ENCODE results near the gene C2orf78. TPM values are rescaled to one million over a fixed set of nuclear protein-coding genes. Genes with fewer than 3 reads are reported as not detected.

The C2orf78 gene
- total RNA-seq, 2 experiments from 2014 or later, result not detected

DNA sequence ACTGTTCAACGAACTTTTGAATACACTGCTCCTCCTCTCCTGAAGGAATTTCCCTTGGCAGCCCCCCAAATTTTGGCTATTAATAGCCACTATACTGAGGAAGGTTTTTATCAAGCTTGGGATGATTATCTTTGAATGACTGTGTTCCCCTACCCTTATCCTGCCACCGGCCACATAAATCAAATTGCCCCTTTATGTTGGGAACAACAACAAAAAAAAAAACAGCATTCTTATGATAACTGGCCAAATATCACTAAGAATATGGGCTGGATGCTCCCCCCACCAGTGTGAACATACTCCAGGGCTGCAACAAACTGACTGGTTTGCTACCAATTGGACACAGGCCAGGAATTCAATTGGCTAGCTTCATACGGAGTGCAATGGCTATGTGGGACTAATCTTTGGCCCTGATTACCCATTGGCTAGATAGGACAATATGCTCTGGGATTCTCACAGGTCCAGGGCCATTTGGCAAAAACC is 24.7 kb upstream of the C2orf78 start:
- H3K79me2 ChIP-seq (ENCODE audit: insufficient read depth, low read depth, low read length), result no peaks in the 10 kb centered on the region
- peaks cover 74% of the 10 kb centered on the region for H3K36me3 ChIP-seq (ENCODE audit: insufficient read depth, low read length)
- intact Hi-C loops (cut with micrococcal nuclease; ENCODE audit: unreplicated experiment), result no loop called here
- DNase-seq (ENCODE audit: low spot score), result no peak
- no peaks in the 10 kb centered on the region for H3K9me3 ChIP-seq (ENCODE audit: low read length)
- TF ChIP-seq EZH2phosphoT487 (IDR thresholded peaks at IDR 0.05; ENCODE audit: borderline replicate concordance, low read depth, low read length), result no peak
- no peak for TF ChIP-seq CTCF (conservative IDR thresholded peaks at IDR 0.05; ENCODE audit: low read length)
- no peaks in the 10 kb centered on the region for H4K20me1 ChIP-seq (ENCODE audit: insufficient read depth, low read length)
- ChIA-PET POLR2A (interaction anchor here (0.6 to 1.0 kb wide), 2 partner anchors 12 to 16 kb away, joined by 3 to 4 read pairs; no protein-coding TSS in a partner anchor), CTCF (ENCODE audit: unreplicated experiment) (no interaction called here)
- H3K4me3 ChIP-seq (ENCODE audit: low read depth, low read length, poor library complexity, severe bottlenecking), result no peak overlapping the region
- H3K4me2 ChIP-seq (ENCODE audit: low read length), result no peak overlapping the region
- H2AFZ ChIP-seq (ENCODE audit: low read length), result no peak overlapping the region
- H3K27ac ChIP-seq (ENCODE audit: low read depth, low read length, poor library complexity, severe bottlenecking), result no peak overlapping the region
- H3K9me2 ChIP-seq (ENCODE audit: insufficient read depth, low read length), result no peaks in the 10 kb centered on the region
- H3K4me1 ChIP-seq (ENCODE audit: insufficient read depth, low read length, poor library complexity, severe bottlenecking), result no peaks in the 10 kb centered on the region
- no TSS peak for BruUV-seq (replicated peaks)

DNA sequence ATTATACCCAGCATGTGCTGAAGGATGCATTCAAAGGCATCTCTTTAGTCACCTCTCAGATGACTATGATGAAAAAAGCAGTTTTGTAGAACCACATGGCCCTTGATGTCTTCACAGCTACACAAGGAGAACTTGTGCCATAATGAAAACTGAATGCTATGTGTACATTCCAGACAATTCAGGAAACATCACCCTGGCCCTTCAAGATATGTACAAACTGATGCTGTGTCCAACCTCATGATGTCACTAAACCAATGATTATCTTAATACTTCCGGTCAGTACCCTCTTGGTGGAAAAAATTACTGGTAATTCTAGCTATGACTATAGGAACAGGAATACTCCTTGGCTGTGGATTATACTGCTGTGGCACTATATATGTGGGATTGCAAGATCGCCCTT is 24.1 kb upstream of the C2orf78 start:
- H3K36me3 ChIP-seq (ENCODE audit: insufficient read depth, low read length), result peaks cover 80% of the 10 kb centered on the region
- H3K9me2 ChIP-seq (ENCODE audit: insufficient read depth, low read length), result no peaks in the 10 kb centered on the region
- H3K4me3 ChIP-seq (ENCODE audit: low read depth, low read length, poor library complexity, severe bottlenecking), result no peak overlapping the region
- H2AFZ ChIP-seq (ENCODE audit: low read length), result no peak overlapping the region
- no peak overlapping the region for H3K4me2 ChIP-seq (ENCODE audit: low read length)
- H4K20me1 ChIP-seq (ENCODE audit: insufficient read depth, low read length), result no peaks in the 10 kb centered on the region
- H3K27ac ChIP-seq (ENCODE audit: low read depth, low read length, poor library complexity, severe bottlenecking), result no peak overlapping the region
- no peak for TF ChIP-seq EZH2phosphoT487 (IDR thresholded peaks at IDR 0.05; ENCODE audit: borderline replicate concordance, low read depth, low read length)
- TF ChIP-seq CTCF (conservative IDR thresholded peaks at IDR 0.05; ENCODE audit: low read length), result no peak
- H3K4me1 ChIP-seq (ENCODE audit: insufficient read depth, low read length, poor library complexity, severe bottlenecking), result no peaks in the 10 kb centered on the region
- H3K79me2 ChIP-seq (ENCODE audit: insufficient read depth, low read depth, low read length), result no peaks in the 10 kb centered on the region
- ChIA-PET CTCF (ENCODE audit: unreplicated experiment) (no interaction called here), POLR2A (interaction anchor here (1.0 kb wide), 1 partner anchor 16 kb away, joined by 3 read pairs; no protein-coding TSS in a partner anchor)
- BruUV-seq (replicated peaks), result no TSS peak
- no peaks in the 10 kb centered on the region for H3K9me3 ChIP-seq (ENCODE audit: low read length)
- no peak for DNase-seq (ENCODE audit: low spot score)
- intact Hi-C loops (cut with micrococcal nuclease; ENCODE audit: unreplicated experiment), result no loop called here

DNA sequence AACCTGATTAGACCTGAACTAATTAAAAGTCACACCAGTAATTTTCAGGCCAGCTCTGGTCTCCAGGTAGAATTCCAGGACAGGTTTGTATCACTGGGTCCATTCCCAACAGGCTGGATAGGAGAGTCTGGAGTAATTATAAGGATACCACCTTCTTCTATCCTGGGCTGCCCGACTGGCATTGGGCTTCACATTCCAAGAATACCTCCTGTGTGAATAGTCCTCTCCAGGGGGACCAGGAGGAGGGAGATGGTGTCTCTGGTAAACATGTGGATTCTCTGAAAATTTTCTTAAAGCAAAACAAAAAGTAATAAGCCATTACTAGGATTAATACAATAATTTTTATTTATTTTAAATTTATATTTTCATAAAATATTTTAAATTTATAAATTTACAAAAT is 21.4 kb upstream of the C2orf78 start:
- Histone ChIP-seq H3K9me2 (ENCODE audit: insufficient read depth, low read length) (no peaks in the 10 kb centered on the region), H4K20me1 (ENCODE audit: insufficient read depth, low read length) (no peaks in the 10 kb centered on the region), H2AFZ (ENCODE audit: low read length) (no peak overlapping the region), H3K36me3 (ENCODE audit: insufficient read depth, low read length) (peaks cover 92% of the 10 kb centered on the region), H3K4me1 (ENCODE audit: insufficient read depth, low read length, poor library complexity, severe bottlenecking) (no peaks in the 10 kb centered on the region), H3K9me3 (ENCODE audit: low read length) (no peaks in the 10 kb centered on the region), H3K4me2 (ENCODE audit: low read length) (no peak overlapping the region), H3K4me3 (ENCODE audit: low read depth, low read length, poor library complexity, severe bottlenecking) (no peak overlapping the region), H3K79me2 (ENCODE audit: insufficient read depth, low read depth, low read length) (no peaks in the 10 kb centered on the region), H3K27ac (ENCODE audit: low read depth, low read length, poor library complexity, severe bottlenecking) (no peak overlapping the region)
- no TSS peak for BruUV-seq (replicated peaks)
- CTCF ChIA-PET (ENCODE audit: unreplicated experiment), result no interaction called here
- POLR2A ChIA-PET, result interaction anchor here (0.8 to 1.2 kb wide), 2 partner anchors 11 to 15 kb away, joined by 3 to 4 read pairs; no protein-coding TSS in a partner anchor
- no peak for DNase-seq (ENCODE audit: low spot score)
- TF ChIP-seq CTCF (conservative IDR thresholded peaks at IDR 0.05; ENCODE audit: low read length), result no peak
- intact Hi-C loops (cut with micrococcal nuclease; ENCODE audit: unreplicated experiment), result no loop called here
